Measurements from ENCODE around the gene ARPP19. TPM values are rescaled to one million over a fixed set of nuclear protein-coding genes. Genes with fewer than 3 reads are reported as not detected.

Gene ARPP19
- total and polyA plus RNA-seq, 2 experiments from 2014 or later: 52.7 to 130 TPM

- no peaks in the 10 kb centered on the region for H4K20me1 ChIP-seq (ENCODE audit: insufficient read depth, poor library complexity, severe bottlenecking)
- no peak for DNase-seq (ENCODE audit: low spot score)
- no peaks in the 10 kb centered on the region for H3K79me2 ChIP-seq
- TF ChIP-seq EZH2phosphoT487 (IDR thresholded peaks at IDR 0.05; ENCODE audit: low read depth, severe bottlenecking, unreplicated experiment) (no peak), EZH2 (IDR thresholded peaks at IDR 0.05; ENCODE audit: borderline replicate concordance) (no peak), CTCF (IDR thresholded peaks at IDR 0.05; ENCODE audit: poor library complexity) (no peak)
- WGBS (ENCODE audit: low lambda C conversion rate, missing lambda C conversion rate): 85% methylated on average over 3 of the region's 3 CpGs
- H2AFZ ChIP-seq: no peak overlapping the region
- H3K4me2 ChIP-seq: no peak overlapping the region
- H3K36me3 ChIP-seq (replicated peaks; ENCODE audit: insufficient read depth, low read depth): no peaks in the 10 kb centered on the region
- H3K4me3 ChIP-seq: no peak overlapping the region
- no peaks in the 10 kb centered on the region for H3K9me2 ChIP-seq (replicated peaks; ENCODE audit: insufficient read depth)
- H3K27me3 ChIP-seq: no peaks in the 10 kb centered on the region
- H3K9me3 ChIP-seq (ENCODE audit: low read depth): no peaks in the 10 kb centered on the region
- no peak overlapping the region for H3K27ac ChIP-seq
- no peaks in the 10 kb centered on the region for H3K4me1 ChIP-seq (ENCODE audit: insufficient read depth)
Measured at GRCh38 chr15:52540374-52541012, 28.3 kb downstream of the ARPP19 start.

DNA sequence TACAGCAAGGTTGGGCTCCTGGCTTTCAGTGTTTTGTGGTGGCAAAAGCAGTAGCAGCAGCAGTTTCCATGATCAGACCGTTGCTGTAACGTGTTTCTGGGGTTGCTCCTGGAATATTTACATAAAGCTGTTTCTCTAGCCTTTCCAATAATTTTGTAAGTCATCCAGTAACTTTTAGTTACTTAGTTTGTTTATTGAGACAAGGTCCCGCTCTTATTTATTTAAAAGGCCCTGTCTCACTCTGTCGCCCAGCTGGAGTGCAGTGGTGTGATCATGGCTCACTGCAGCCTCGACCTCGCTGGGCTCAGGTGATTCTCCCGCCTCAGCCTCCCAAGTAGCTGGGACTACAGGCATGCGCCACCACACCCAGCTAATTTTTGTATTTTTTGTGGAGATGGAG is 31.4 kb downstream of the ARPP19 start:
- WGBS (ENCODE audit: low lambda C conversion rate, missing lambda C conversion rate): 94% methylated on average over 8 of the region's 8 CpGs
- Histone ChIP-seq H4K20me1 (ENCODE audit: insufficient read depth, poor library complexity, severe bottlenecking) (no peaks in the 10 kb centered on the region), H3K4me3 (no peak overlapping the region), H3K4me1 (ENCODE audit: insufficient read depth) (no peaks in the 10 kb centered on the region), H3K36me3 (replicated peaks; ENCODE audit: insufficient read depth, low read depth) (no peaks in the 10 kb centered on the region), H3K27ac (no peak overlapping the region), H3K79me2 (no peaks in the 10 kb centered on the region), H3K9me2 (replicated peaks; ENCODE audit: insufficient read depth) (no peaks in the 10 kb centered on the region), H3K27me3 (peaks cover 21% of the 10 kb centered on the region), H3K9me3 (ENCODE audit: low read depth) (no peaks in the 10 kb centered on the region), H2AFZ (no peak overlapping the region), H3K4me2 (no peak overlapping the region)
- DNase-seq (ENCODE audit: low spot score): no peak
- TF ChIP-seq EZH2 (IDR thresholded peaks at IDR 0.05; ENCODE audit: borderline replicate concordance) (no peak), CTCF (IDR thresholded peaks at IDR 0.05; ENCODE audit: poor library complexity) (no peak), EZH2phosphoT487 (IDR thresholded peaks at IDR 0.05; ENCODE audit: low read depth, severe bottlenecking, unreplicated experiment) (no peak)

- H3K27me3 ChIP-seq: peaks cover 53% of the 10 kb centered on the region
- H3K9me3 ChIP-seq (ENCODE audit: low read depth): no peaks in the 10 kb centered on the region
Measured at GRCh38 chr15:52532427-52532826, 36.4 kb downstream of the ARPP19 start.

More at GRCh38 chr15:52532427-52532826, 36.4 kb downstream of the ARPP19 start:
- H3K9me2 ChIP-seq (replicated peaks; ENCODE audit: insufficient read depth): no peaks in the 10 kb centered on the region
- no peak overlapping the region for H3K4me2 ChIP-seq
- H3K36me3 ChIP-seq (replicated peaks; ENCODE audit: insufficient read depth, low read depth): no peaks in the 10 kb centered on the region
- WGBS (ENCODE audit: low lambda C conversion rate, missing lambda C conversion rate): 78% methylated on average over 2 of the region's 2 CpGs
- H3K27ac ChIP-seq: no peak overlapping the region
- no peak overlapping the region for H2AFZ ChIP-seq
- no peak for TF ChIP-seq CTCF (IDR thresholded peaks at IDR 0.05; ENCODE audit: poor library complexity)
- TF ChIP-seq EZH2 (IDR thresholded peaks at IDR 0.05; ENCODE audit: borderline replicate concordance): no peak
- TF ChIP-seq EZH2phosphoT487 (IDR thresholded peaks at IDR 0.05; ENCODE audit: low read depth, severe bottlenecking, unreplicated experiment): no peak
- H3K4me3 ChIP-seq: no peak overlapping the region
- H3K79me2 ChIP-seq: peaks cover 5% of the 10 kb centered on the region
- peaks cover 5% of the 10 kb centered on the region for H3K4me1 ChIP-seq (ENCODE audit: insufficient read depth)
- H4K20me1 ChIP-seq (ENCODE audit: insufficient read depth, poor library complexity, severe bottlenecking): no peaks in the 10 kb centered on the region
- no peak for DNase-seq (ENCODE audit: low spot score)

Measured in hepatocyte (in vitro differentiated cells).